ENCODE measurements around the gene RAP1GDS1. TPM values are rescaled to one million over a fixed set of nuclear protein-coding genes. Genes with fewer than 3 reads are reported as not detected.

The RAP1GDS1 gene
- total RNA-seq, 2 donors from 2014 or later, result 34.0 to 37.9 TPM

DNA sequence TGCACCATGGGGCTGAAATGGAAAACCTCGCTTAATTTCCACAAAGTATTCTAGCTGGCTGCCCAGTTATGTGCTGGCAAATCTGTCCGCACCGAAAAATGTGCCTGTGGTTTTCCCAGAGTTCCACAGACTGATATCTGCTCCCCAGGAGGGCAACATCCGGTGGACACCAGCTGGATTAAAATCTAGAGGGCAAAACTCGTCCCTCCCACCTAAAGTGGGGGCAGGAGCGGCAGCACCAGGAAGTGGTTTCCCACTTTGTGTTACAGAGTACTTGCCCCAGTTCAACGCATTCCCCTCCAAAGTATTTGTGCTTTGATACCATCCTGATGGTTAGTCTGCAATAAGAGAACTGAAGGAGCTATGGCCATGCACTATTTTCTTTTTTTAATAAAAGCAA lies 209.6 kb downstream of the RAP1GDS1 start:
- no peak for DNase-seq
- Histone ChIP-seq H3K9me3 (ENCODE audit: control insufficient read depth, low read length) (no peaks in the 10 kb centered on the region), H3K9ac (ENCODE audit: extremely low read depth, low read length, poor library complexity, severe bottlenecking) (no peak overlapping the region), H3K4me3 (ENCODE audit: low read length) (no peak overlapping the region), H3K27ac (ENCODE audit: low read depth, low read length) (no peak overlapping the region), H3K36me3 (ENCODE audit: control insufficient read depth, insufficient read depth, low read length) (no peaks in the 10 kb centered on the region), H3K27me3 (ENCODE audit: control insufficient read depth, insufficient read depth, low read length, poor library complexity, severe bottlenecking) (no peaks in the 10 kb centered on the region), H3K4me1 (ENCODE audit: control insufficient read depth, insufficient read depth, low read length) (no peaks in the 10 kb centered on the region)
- H3K27me3 Mint-ChIP-seq (ENCODE audit: insufficient read depth), result no peaks in the 10 kb centered on the region
- peaks cover 11% of the 10 kb centered on the region for H3K36me3 Mint-ChIP-seq (ENCODE audit: low read depth)
- 92 to 100% methylated on average over 2 to 7 of the region's 7 CpGs for WGBS, 2 experiments (ENCODE audit: insufficient coverage in 1 of 2, insufficient read length in 1 of 2)
- TF ChIP-seq, protein P1, sequence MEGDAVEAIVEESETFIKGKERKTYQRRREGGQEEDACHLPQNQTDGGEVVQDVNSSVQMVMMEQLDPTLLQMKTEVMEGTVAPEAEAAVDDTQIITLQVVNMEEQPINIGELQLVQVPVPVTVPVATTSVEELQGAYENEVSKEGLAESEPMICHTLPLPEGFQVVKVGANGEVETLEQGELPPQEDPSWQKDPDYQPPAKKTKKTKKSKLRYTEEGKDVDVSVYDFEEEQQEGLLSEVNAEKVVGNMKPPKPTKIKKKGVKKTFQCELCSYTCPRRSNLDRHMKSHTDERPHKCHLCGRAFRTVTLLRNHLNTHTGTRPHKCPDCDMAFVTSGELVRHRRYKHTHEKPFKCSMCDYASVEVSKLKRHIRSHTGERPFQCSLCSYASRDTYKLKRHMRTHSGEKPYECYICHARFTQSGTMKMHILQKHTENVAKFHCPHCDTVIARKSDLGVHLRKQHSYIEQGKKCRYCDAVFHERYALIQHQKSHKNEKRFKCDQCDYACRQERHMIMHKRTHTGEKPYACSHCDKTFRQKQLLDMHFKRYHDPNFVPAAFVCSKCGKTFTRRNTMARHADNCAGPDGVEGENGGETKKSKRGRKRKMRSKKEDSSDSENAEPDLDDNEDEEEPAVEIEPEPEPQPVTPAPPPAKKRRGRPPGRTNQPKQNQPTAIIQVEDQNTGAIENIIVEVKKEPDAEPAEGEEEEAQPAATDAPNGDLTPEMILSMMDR (conservative IDR thresholded peaks at IDR 0.05), result no peak
- H3K4me1 Mint-ChIP-seq, result peaks cover 2% of the 10 kb centered on the region
- H3K9me3 Mint-ChIP-seq, result no peaks in the 10 kb centered on the region
- no peak overlapping the region for H3K27ac Mint-ChIP-seq
- no peak overlapping the region for H3K4me3 Mint-ChIP-seq

DNA sequence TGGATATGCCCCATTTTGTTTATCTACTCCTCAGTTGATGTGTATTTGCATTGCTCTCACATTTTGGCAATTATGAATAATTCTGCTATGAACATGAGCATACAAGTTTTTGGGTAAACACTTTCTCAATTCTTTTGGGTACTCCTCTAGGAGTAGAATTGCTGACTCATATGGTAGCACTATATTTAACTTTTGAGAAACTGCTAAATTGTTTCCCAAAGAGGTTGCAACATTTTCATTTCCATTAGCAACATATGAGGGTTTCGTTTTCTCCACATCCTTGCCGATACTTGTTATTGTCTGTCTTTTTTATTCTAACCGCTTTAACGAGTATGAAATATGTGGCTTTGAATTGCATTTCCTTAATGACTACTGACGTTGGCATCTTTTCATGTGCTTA lies 211.9 kb downstream of the RAP1GDS1 start:
- Mint-ChIP-seq H3K4me3 (no peak overlapping the region), H3K4me1 (peaks cover 4% of the 10 kb centered on the region), H3K27me3 (ENCODE audit: insufficient read depth) (no peaks in the 10 kb centered on the region), H3K27ac (no peak overlapping the region), H3K9me3 (no peaks in the 10 kb centered on the region), H3K36me3 (ENCODE audit: low read depth) (peaks cover 14% of the 10 kb centered on the region)
- H3K36me3 ChIP-seq (ENCODE audit: control insufficient read depth, insufficient read depth, low read length), result no peaks in the 10 kb centered on the region
- no peaks in the 10 kb centered on the region for H3K4me1 ChIP-seq (ENCODE audit: control insufficient read depth, insufficient read depth, low read length)
- no peak overlapping the region for H3K9ac ChIP-seq (ENCODE audit: extremely low read depth, low read length, poor library complexity, severe bottlenecking)
- H3K4me3 ChIP-seq (ENCODE audit: low read length), result no peak overlapping the region
- WGBS, 2 experiments (ENCODE audit: insufficient coverage in 1 of 2, insufficient read length in 1 of 2), result 95 to 100% methylated on average over 4 to 5 of the region's 5 CpGs
- TF ChIP-seq, protein P1 (conservative IDR thresholded peaks at IDR 0.05), result no peak
- no peaks in the 10 kb centered on the region for H3K27me3 ChIP-seq (ENCODE audit: control insufficient read depth, insufficient read depth, low read length, poor library complexity, severe bottlenecking)
- no peak overlapping the region for H3K27ac ChIP-seq (ENCODE audit: low read depth, low read length)
- no peak for DNase-seq
- no peaks in the 10 kb centered on the region for H3K9me3 ChIP-seq (ENCODE audit: control insufficient read depth, low read length)

DNA sequence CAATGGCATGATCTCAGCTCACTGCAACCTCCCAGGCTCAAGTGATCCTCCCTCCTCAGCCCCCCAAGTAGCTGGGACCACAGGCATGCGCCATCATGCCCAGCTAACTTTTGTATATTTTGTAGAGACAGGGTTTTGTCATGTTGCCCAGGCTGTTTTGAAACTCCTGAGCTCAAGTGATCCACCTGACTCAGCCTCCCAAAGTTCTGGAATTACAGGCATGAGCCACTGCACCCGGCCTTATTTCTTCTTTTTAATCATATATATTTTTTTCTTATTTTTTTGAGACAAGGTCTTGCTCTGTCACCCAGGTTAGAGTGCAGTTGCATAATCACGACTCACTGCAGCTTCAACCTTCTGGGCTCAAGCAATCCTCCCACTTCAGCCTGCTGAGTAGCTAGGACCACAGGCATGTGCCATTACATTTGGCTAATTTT lies 213.2 kb downstream of the RAP1GDS1 start:
- Mint-ChIP-seq H3K27ac (no peak overlapping the region), H3K4me1 (peaks cover 4% of the 10 kb centered on the region)
- WGBS, 2 experiments (ENCODE audit: insufficient coverage in 1 of 2, insufficient read length in 1 of 2), result 98 to 100% methylated on average over 1 to 3 of the region's 3 CpGs

More for the DNA sequence above, 213.2 kb downstream of the RAP1GDS1 start:
- Mint-ChIP-seq H3K36me3 (ENCODE audit: low read depth) (peaks cover 14% of the 10 kb centered on the region), H3K27me3 (ENCODE audit: insufficient read depth) (no peaks in the 10 kb centered on the region), H3K9me3 (no peaks in the 10 kb centered on the region), H3K4me3 (no peak overlapping the region)
- Histone ChIP-seq H3K9ac (ENCODE audit: extremely low read depth, low read length, poor library complexity, severe bottlenecking) (no peak overlapping the region), H3K27ac (ENCODE audit: low read depth, low read length) (no peak overlapping the region), H3K4me1 (ENCODE audit: control insufficient read depth, insufficient read depth, low read length) (no peaks in the 10 kb centered on the region), H3K4me3 (ENCODE audit: low read length) (no peak overlapping the region), H3K27me3 (ENCODE audit: control insufficient read depth, insufficient read depth, low read length, poor library complexity, severe bottlenecking) (no peaks in the 10 kb centered on the region), H3K9me3 (ENCODE audit: control insufficient read depth, low read length) (no peaks in the 10 kb centered on the region), H3K36me3 (ENCODE audit: control insufficient read depth, insufficient read depth, low read length) (no peaks in the 10 kb centered on the region)
- TF ChIP-seq, protein P1 (conservative IDR thresholded peaks at IDR 0.05), result no peak
- DNase-seq, result no peak
